Right lung (tissue), 10 donors: ENCODE measurements around the gene CDH26. TPM values are rescaled to one million over a fixed set of nuclear protein-coding genes. Genes with fewer than 3 reads are reported as not detected.
A peak's percentile ranks its signal among the peaks of the same experiment; 100 is the strongest.

Experiments
- DNase-seq, 2 donors: peaks; one replicate each; pipeline ENCODE4 v3.0.0-alpha.2; 2013
- long read RNA-seq, 8 donors: transcript quantifications; one replicate each; lab custom pipeline, GENCODE V29; 2026
- polyA plus RNA-seq, 5 donors: library from polyadenylated mRNA; unstranded; fragments of 120-200 nt; gene quantifications; one replicate each; pipeline versions ENCODE4 v1.2.1 to v1.2.3, GENCODE V29; 2013; ENCODE audit warnings: inconsistent platforms in 1 of 5, low replicate concordance in 1 of 5; ENCODE audit not compliant: insufficient read length in 5 of 5, insufficient read depth in 1 of 5

Gene CDH26
- 1 to 10 TPM; 1.6 to 2.6 (median 2.2) TPM for polyA plus RNA-seq
- long read RNA-seq, donor 1, partial matches to known transcripts, result 0 of 1 reads
- long read RNA-seq, donor 1, other reads (novel, unspliced or antisense), result 0 of 1 reads
- long read RNA-seq, donor 2, result 0 reads
- long read RNA-seq, donor 3, result 0 reads
- long read RNA-seq, donor 4, result 0 reads
- long read RNA-seq, donor 5, result 0 reads
- long read RNA-seq, donor 6, partial matches to known transcripts, result 0 of 1 reads
- long read RNA-seq, donor 6, other reads (novel, unspliced or antisense), result 0 of 1 reads
- long read RNA-seq, donor 7, result 0 reads
- long read RNA-seq, donor 8, result 0 reads

GRCh38 chr20:59958123-59958522 is at the start of gene CDH26:
Gene CDH26, plus strand, starts transcription at chr20:59958423. Its CDS starts 304 bp downstream, at chr20:59958727.
- no peak for DNase-seq

- no peak for DNase-seq
Measured at GRCh38 chr20:59908855-59909254, 49.4 kb upstream of the CDH26 start.

GRCh38 chr20:59911041-59911440 is 47.2 kb upstream of the CDH26 start:
- DNase-seq, result no peak

- no peak for DNase-seq
Measured at GRCh38 chr20:59912609-59913008, 45.6 kb upstream of the CDH26 start.

- DNase-seq, result no peak
Measured at GRCh38 chr20:59920944-59921343, 37.3 kb upstream of the CDH26 start.

GRCh38 chr20:59923514-59923913 is 34.7 kb upstream of the CDH26 start:
- no peak for DNase-seq

- no peak for DNase-seq
Measured at GRCh38 chr20:59925359-59925758, 32.9 kb upstream of the CDH26 start.

GRCh38 chr20:59925899-59926298 is 32.3 kb upstream of the CDH26 start:
- DNase-seq, result no peak

- DNase-seq, result no peak
Measured at GRCh38 chr20:59931511-59932312, 26.5 kb upstream of the CDH26 start.

GRCh38 chr20:59932616-59933295 is 25.5 kb upstream of the CDH26 start:
- DNase-seq, result no peak

- no peak for DNase-seq
Measured at GRCh38 chr20:59933296-59933848, 24.9 kb upstream of the CDH26 start, which contains the start of gene SYCP2. Gene SYCP2, minus strand, starts transcription at chr20:59933637. Its CDS starts 11,224 bp downstream, at chr20:59922413.

- peak; percentile 69 for DNase-seq
Measured at GRCh38 chr20:59933849-59934585, 24.2 kb upstream of the CDH26 start.

- DNase-seq, result no peak
Measured at GRCh38 chr20:59935457-59936185, 22.6 kb upstream of the CDH26 start.

GRCh38 chr20:59936409-59936808 is 21.8 kb upstream of the CDH26 start:
- DNase-seq, result no peak

GRCh38 chr20:59937150-59937549 is 21.1 kb upstream of the CDH26 start:
- DNase-seq, result no peak

- no peak for DNase-seq
Measured at GRCh38 chr20:59938221-59938620, 20.0 kb upstream of the CDH26 start.

GRCh38 chr20:59938696-59939051 is 19.5 kb upstream of the CDH26 start:
- no peak for DNase-seq

- DNase-seq, result no peak
Measured at GRCh38 chr20:59939052-59939878, 19.0 kb upstream of the CDH26 start.

- no peak for DNase-seq
Measured at GRCh38 chr20:59939879-59940128, 18.4 kb upstream of the CDH26 start.
